Measurements from ENCODE around the gene KCMF1.

- TF ChIP-seq POLR2A (IDR thresholded peaks at IDR 0.05): no peak
- TF ChIP-seq CTCF (IDR thresholded peaks at IDR 0.05): no peak
Observed at GRCh38 chr2:84958135-84959059, 12.6 kb upstream of the KCMF1 start.
